HG03342 (cell line): ENCODE data around the gene PADI1.

ENCODE experiments used
- ATAC-seq: cut with Tn5 transposase; IDR thresholded peaks from one replicate; pipeline ENCODE4 v1.9.1; 2021; ENCODE audit warnings: mild to moderate bottlenecking, moderate library complexity; ENCODE audit not compliant: unreplicated experiment

The PADI1 gene, protein sequence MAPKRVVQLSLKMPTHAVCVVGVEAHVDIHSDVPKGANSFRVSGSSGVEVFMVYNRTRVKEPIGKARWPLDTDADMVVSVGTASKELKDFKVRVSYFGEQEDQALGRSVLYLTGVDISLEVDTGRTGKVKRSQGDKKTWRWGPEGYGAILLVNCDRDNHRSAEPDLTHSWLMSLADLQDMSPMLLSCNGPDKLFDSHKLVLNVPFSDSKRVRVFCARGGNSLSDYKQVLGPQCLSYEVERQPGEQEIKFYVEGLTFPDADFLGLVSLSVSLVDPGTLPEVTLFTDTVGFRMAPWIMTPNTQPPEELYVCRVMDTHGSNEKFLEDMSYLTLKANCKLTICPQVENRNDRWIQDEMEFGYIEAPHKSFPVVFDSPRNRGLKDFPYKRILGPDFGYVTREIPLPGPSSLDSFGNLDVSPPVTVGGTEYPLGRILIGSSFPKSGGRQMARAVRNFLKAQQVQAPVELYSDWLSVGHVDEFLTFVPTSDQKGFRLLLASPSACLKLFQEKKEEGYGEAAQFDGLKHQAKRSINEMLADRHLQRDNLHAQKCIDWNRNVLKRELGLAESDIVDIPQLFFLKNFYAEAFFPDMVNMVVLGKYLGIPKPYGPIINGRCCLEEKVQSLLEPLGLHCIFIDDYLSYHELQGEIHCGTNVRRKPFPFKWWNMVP

GRCh38 chr1:17204546-17205440 lies at the start of gene PADI1:
Gene PADI1, plus strand, starts transcription at chr1:17205128. Its CDS starts 90 bp downstream, at chr1:17205218.
- ATAC-seq = no peak

DNA sequence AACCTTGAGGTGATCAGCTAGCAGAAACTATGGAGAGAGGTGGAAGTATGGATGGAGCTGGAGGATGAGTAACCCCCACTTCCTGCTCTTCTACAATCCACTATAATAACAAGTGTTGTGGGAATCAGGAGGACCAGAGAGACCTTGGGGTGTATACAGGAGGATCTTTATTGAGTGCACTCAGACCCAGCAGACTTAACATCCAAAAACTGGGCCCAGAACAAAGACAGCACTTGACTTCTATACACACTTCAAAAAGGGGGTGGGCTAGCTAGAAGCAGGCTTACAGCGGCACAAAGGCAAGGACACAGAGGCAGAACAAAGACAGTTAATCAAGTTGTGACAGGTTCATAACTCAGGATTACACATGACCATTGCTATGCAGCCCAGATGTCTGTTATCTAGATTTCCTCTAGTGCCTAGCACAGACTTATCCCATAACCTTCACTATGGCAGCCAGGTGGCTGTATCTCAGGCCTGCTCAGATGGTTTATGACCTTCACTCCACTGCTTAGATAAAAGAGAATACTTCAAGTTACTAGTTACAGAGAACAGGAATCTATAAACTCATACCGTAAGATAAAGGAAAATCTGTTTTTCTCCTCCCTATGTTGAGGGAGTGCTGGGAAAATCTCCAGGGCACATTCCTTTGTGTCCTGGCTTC lies 49.5 kb upstream of the PADI1 start:
- ATAC-seq = no peak

DNA sequence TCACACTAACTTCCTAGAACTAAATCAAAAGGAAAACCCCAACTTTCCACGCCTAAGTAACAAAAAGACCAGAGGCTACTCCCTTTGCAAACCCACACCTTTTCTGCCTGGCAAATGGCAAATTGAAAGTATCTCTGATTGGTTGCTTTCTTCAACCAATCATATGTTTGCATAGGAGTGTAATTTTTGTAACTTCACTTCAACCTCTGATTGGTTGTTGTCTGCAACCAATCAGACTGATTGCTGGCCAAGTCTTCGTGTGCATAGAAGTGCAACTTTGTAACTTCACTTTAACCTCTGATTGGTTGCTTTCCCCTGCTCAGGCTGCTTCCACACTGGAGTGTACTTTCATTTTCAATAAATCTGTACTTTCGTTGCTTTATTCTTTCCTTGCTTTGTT lies 48.8 kb upstream of the PADI1 start:
- ATAC-seq = no peak

- ATAC-seq = no peak
Measured at GRCh38 chr1:17158961-17159360, 46.0 kb upstream of the PADI1 start.

DNA sequence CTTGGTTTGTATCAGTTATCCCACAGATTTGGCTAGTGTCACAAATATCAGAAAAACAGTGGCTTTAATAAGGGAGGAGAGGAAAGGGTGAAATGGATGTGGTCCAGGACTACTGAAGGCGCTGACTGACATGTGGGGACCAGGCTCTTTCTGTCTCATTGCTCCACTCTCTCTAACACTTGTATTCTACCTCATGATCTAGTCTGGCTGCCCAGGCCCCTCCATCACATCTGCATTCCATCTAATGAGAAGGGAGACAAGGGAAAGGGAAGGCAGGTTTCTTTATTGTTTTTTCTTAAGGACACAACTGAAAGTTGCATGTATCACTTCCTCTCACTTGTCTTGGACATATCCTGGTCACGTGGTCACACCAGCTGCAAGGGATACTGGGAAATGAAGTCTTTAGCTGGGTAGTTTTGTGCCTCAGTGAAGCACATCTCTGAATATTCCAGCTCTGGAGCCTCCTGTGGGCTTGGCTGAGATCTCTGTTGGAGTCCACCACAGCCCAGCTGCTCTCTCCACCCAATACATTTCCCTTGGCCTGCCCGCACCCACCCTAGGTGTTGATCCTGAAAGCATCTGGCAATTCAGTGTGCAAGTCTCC lies 43.7 kb upstream of the PADI1 start:
- ATAC-seq = no peak

DNA sequence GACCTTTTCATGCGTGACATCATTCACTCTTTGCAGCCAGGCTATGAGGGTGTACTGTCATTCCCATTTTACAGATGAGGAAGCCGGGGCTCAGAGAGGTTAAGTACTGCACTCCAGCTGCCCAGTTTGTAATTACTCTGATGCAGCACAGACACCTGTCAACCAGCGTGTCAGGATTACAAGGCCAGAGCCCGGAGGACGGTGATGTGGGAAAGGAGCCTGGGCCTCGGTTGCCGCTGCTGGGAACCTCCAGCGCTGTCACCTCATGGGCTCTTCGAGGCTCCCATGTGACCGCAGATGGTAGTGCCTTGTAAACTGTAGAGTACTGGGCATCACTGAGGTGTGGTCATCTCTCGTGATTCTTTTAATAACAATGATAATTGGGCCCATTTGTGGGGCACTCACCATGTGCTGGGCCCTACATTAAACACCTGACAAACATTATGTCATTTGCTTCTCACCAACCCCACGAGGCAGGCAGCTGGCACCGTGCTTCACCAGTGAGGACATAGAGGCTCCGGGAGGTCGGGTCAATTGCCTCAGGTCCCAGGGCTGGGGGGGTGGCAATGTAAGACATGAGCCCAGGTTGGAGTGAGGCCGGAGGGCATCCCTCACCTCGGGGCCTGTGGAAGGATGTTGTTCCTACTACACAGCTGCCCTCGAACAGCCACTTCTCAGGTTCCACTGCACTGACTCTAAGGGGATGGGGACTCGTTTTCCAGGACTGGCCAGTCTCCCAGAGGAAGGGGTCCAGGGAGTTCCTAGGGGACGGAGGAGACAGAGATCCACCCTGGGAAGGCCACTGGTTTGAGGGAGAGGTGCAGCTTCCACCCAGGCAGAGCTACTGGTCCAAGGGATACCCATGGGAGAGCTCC lies 42.8 kb upstream of the PADI1 start:
- no peak for ATAC-seq

DNA sequence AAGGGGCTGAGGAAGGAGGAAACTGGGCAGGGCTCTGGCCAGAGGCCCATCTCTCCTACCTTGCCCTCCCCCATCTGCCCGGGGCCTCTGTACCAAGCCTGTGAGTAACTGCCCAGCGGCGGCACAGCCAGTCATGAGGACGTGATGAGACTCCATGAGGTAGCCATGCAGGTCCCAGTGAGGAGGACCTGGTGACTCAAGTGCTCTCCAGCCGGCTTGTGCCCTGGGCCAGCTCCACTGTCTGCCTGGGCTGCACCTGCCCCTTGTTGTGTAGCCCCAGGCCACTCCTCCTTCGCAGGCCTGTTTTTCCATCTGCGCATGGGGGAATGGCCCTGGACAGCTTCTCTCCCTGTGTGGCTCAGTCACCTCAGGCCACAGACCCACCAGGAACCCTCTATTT lies 42.0 kb upstream of the PADI1 start:
- ATAC-seq = no peak

GRCh38 chr1:17163371-17163770 lies 41.6 kb upstream of the PADI1 start:
- no peak for ATAC-seq

GRCh38 chr1:17163789-17164666 lies 40.9 kb upstream of the PADI1 start:
- no peak for ATAC-seq

DNA sequence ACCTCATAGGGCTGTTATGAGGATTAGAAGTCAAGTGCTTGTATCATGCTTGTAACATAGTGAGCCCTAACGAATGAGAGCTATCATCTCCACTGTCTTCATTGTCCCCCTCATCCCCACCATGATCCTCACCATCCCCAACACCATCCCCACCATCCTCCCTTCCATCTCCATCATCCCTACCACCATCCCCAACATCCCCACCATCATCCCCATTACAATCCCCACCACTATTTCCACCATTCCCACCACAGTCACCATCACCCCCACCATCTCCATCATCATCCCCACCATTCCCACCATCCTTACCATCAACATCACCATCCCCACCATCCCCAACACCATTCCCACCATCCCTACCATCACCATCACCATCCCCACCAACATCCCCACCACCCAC lies 39.1 kb upstream of the PADI1 start:
- no peak for ATAC-seq

- no peak for ATAC-seq
Measured at GRCh38 chr1:17167041-17167785, 37.7 kb upstream of the PADI1 start.

DNA sequence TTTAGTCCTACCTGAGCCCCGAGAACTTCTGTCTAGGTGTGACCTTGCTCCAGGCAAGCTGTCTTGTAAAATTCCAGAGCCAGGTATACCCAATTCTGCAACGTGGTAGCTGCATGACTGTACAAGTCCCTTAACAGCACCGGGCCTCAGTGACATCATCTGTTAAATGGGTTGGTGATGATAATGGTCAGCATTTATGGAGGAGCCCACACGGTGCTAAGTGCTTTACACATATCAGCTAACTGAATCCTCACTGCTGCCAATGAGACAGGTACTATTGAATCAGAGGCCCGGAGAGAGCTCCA lies 37.2 kb upstream of the PADI1 start:
- no peak for ATAC-seq

DNA sequence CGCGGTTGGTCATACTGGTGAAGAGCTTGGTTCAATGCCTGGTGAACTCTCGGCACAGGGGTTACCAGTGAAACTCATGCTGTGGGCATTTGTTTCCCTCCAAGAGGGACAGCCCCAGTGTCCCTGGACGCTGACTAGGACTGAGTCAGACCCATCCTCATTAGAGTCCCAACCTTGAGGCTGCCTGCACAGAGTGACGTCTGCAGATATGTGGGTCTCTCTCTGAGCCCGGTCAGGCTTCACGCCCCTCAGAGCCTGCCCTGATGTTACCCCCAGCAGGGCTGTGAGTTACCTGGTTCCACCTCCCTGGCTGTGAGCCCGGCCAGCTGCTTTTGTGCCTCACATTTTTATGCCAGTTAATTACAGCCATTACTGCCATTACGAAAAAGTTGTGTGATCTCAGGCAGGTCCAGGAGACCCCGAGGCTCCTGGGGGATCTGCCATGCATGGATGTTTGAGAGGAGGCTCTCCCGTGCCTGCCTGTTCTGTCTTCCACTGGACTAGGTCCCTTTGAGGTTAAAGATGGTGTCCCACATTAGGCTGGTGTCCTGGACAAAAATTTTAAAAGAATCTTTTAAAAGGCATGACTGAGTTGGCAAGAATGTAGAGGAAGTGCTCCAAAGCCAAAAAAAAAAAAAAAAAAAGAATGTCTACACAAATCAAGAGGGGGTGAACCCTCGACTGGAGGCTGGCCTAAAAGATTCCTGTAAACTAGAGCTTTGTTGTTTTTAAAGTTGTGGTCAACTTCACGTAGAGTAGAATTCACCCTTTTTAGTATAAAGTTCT lies 36.6 kb upstream of the PADI1 start:
- ATAC-seq = no peak

- ATAC-seq = no peak
Measured at GRCh38 chr1:17170571-17170970, 34.4 kb upstream of the PADI1 start.

GRCh38 chr1:17173217-17173616 lies 31.7 kb upstream of the PADI1 start:
- no peak for ATAC-seq

DNA sequence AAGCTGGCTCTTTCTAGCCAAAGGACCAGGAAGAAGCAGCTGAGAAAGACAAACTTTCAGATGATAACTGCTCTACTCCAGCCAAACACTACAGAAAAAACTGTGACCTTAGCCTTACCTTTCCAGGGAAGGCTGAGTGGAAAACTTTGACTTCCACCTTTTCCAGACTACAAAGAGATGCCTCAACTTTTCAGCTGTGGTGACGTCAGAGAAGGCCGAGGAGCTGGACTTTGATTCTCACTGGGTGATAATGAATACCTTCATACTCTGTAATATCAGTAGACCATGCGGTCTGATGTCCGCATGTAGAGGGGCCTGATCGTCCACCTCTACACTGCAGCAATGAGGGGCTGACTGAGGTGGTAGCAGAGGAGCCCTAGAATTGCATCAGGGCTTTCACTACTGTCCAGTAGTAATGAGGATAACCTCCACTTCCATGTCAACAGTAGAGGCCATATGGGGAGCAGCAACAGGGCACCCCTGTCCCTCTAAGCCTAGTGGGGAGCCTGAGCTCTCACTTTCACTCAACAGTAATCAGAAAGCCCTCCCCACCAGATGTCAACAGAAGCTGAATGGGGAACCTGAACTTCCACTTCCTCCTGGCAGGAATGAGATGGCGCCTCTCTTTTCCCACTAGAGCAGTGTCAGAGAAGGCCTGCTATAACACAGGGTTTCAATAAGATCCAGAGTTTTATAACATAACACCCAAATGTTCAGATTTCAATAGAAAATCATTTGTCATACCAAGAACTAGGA lies 28.4 kb upstream of the PADI1 start:
- no peak for ATAC-seq

DNA sequence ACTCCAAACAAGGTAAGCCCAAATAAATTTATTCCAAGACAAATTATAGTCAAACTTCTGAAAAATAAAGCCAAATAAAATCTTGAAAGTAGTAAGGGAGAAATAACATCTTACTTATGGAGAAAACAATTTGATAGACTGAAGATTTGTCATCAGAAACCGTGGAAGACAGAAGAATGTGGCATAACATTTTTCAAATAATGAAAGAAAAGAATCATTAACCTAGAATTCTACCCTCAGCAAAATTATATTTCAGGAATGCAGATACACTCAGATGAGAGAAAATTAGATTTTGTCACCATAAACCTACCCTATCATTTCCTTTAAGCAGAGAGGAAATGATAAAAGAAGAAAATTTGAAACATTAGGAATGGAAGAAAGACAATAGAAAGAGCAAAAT lies 27.3 kb upstream of the PADI1 start:
- no peak for ATAC-seq
